Natural killer cell treated with Interleukin-12 subunit alpha and Interleukin-12 subunit beta and Interleukin-15 and Interleukin-18, amount 100 ng/mL, for 72 hours (primary cell): Measurements from ENCODE around the gene NCOR2. TPM values are rescaled to one million over a fixed set of nuclear protein-coding genes. Genes with fewer than 3 reads are reported as not detected.

Experiments used
- ATAC-seq, 2 donors: fragments of 150-1000 bp; cut with Tn5 transposase in 1 of 2; sonication (Bioruptor Pico), chemical (Tn5 transposase) in 1 of 2; 2 replicates each; pipeline ENCODE4 v1.10.0; 2021
- DNase-seq: peaks from one replicate; pipeline ENCODE4 v3.0.0; 2022; ENCODE audit warnings: low spot score
- H3K27ac Mint-ChIP-seq, 2 donors: 1 replicate in 1 of 2; 2 replicates in 1 of 2; pipeline ENCODE4 v1.8.0; 2022; ENCODE audit warnings: mixed read lengths in 2 of 2, mild to moderate bottlenecking in 1 of 2, moderate library complexity in 1 of 2
- H3K27me3 Mint-ChIP-seq, 2 donors: 1 replicate in 1 of 2; 2 replicates in 1 of 2; pipeline ENCODE4 v1.8.0; 2022; ENCODE audit warnings: mixed read lengths in 2 of 2
- H3K36me3 Mint-ChIP-seq: one replicate; pipeline ENCODE4 v1.8.0; 2022; ENCODE audit warnings: mixed read lengths
- H3K4me1 Mint-ChIP-seq, 2 donors: 1 replicate in 1 of 2; 2 replicates in 1 of 2; pipeline ENCODE4 v1.8.0; 2022; ENCODE audit warnings: low read depth in 2 of 2, mixed read lengths in 2 of 2, mild to moderate bottlenecking in 1 of 2
- H3K4me3 Mint-ChIP-seq: one replicate; pipeline ENCODE4 v1.8.0; 2022; ENCODE audit warnings: mixed read lengths
- H3K9me3 Mint-ChIP-seq: 2 replicates; pipeline ENCODE4 v1.8.0; 2022; ENCODE audit warnings: mixed read lengths
- total RNA-seq, 2 donors: library from RNA; stranded (reverse); gene quantifications; one replicate each; pipeline ENCODE4 v1.2.3, GENCODE V29; 2022

The NCOR2 gene
- total RNA-seq, 2 donors from 2014 or later, result 80.8 to 133 TPM

- H3K4me1 Mint-ChIP-seq, result no peaks in the 10 kb centered on the region
- H3K27me3 Mint-ChIP-seq, result peaks cover 0 to 15% of the 10 kb centered on the region in 2 donors
- no peak overlapping the region for H3K27ac Mint-ChIP-seq
- no peaks in the 10 kb centered on the region for H3K36me3 Mint-ChIP-seq
- ATAC-seq, result no peak
- DNase-seq, result no peak
- H3K9me3 Mint-ChIP-seq, result peaks cover 2% of the 10 kb centered on the region
- H3K4me3 Mint-ChIP-seq, result no peak overlapping the region
Observed at GRCh38 chr12:124578445-124578844, 11.0 kb upstream of the NCOR2 start.

- H3K4me1 Mint-ChIP-seq, result no peaks in the 10 kb centered on the region
Observed at GRCh38 chr12:124577986-124578385, 10.6 kb upstream of the NCOR2 start.

GRCh38 chr12:124577374-124577773, 10.0 kb upstream of the NCOR2 start:
- Mint-ChIP-seq H3K4me1 (no peaks in the 10 kb centered on the region), H3K9me3 (peaks cover 2% of the 10 kb centered on the region), H3K27me3 (peaks cover 0 to 15% of the 10 kb centered on the region in 2 donors), H3K27ac (no peak overlapping the region), H3K36me3 (no peaks in the 10 kb centered on the region), H3K4me3 (no peak overlapping the region)
- DNase-seq (no peak), ATAC-seq (no peak)

More at GRCh38 chr12:124577986-124578385, 10.6 kb upstream of the NCOR2 start:
- ATAC-seq (no peak), DNase-seq (no peak)
- Mint-ChIP-seq H3K27me3 (peaks cover 0 to 15% of the 10 kb centered on the region in 2 donors), H3K27ac (no peak overlapping the region), H3K9me3 (peaks cover 2% of the 10 kb centered on the region), H3K4me3 (no peak overlapping the region), H3K36me3 (no peaks in the 10 kb centered on the region)

GRCh38 chr12:124576061-124576650, 8.7 kb upstream of the NCOR2 start:
- Mint-ChIP-seq H3K4me3 (no peak overlapping the region), H3K9me3 (peaks cover 2% of the 10 kb centered on the region), H3K36me3 (no peaks in the 10 kb centered on the region), H3K4me1 (no peaks in the 10 kb centered on the region), H3K27me3 (peaks cover 0 to 15% of the 10 kb centered on the region in 2 donors), H3K27ac (no peak overlapping the region)
- DNase-seq (no peak), ATAC-seq (no peak)

GRCh38 chr12:124573839-124574786, 6.7 kb upstream of the NCOR2 start:
- DNase-seq (no peak), ATAC-seq (no peak)
- no peak overlapping the region for H3K4me3 Mint-ChIP-seq
- H3K9me3 Mint-ChIP-seq, result no peaks in the 10 kb centered on the region
- peaks cover 0 to 9% of the 10 kb centered on the region in 2 donors for H3K27me3 Mint-ChIP-seq
- H3K36me3 Mint-ChIP-seq, result no peaks in the 10 kb centered on the region
- H3K4me1 Mint-ChIP-seq, result no peaks in the 10 kb centered on the region
- H3K27ac Mint-ChIP-seq, result no peak overlapping the region

- no peaks in the 10 kb centered on the region for H3K36me3 Mint-ChIP-seq
- H3K9me3 Mint-ChIP-seq, result no peaks in the 10 kb centered on the region
Observed at GRCh38 chr12:124571556-124571955, 4.1 kb upstream of the NCOR2 start.

GRCh38 chr12:124570810-124571209, 3.4 kb upstream of the NCOR2 start:
- Mint-ChIP-seq H3K36me3 (no peaks in the 10 kb centered on the region), H3K9me3 (no peaks in the 10 kb centered on the region), H3K4me3 (no peak overlapping the region), H3K4me1 (peaks cover 0 to 6% of the 10 kb centered on the region in 2 donors), H3K27me3 (no peaks in the 10 kb centered on the region), H3K27ac (no peak overlapping the region)
- ATAC-seq (no peak), DNase-seq (no peak)

More at GRCh38 chr12:124571556-124571955, 4.1 kb upstream of the NCOR2 start:
- no peak overlapping the region for H3K27ac Mint-ChIP-seq
- H3K4me1 Mint-ChIP-seq, result peaks cover 0 to 3% of the 10 kb centered on the region in 2 donors
- H3K27me3 Mint-ChIP-seq, result no peaks in the 10 kb centered on the region
- H3K4me3 Mint-ChIP-seq, result no peak overlapping the region
- DNase-seq (no peak), ATAC-seq (no peak)

GRCh38 chr12:124569375-124570148, 2.1 kb upstream of the NCOR2 start:
- ATAC-seq (no peak), DNase-seq (no peak)
- no peak overlapping the region for H3K27ac Mint-ChIP-seq
- H3K4me1 Mint-ChIP-seq, result peaks cover 0 to 11% of the 10 kb centered on the region in 2 donors
- H3K36me3 Mint-ChIP-seq, result no peaks in the 10 kb centered on the region
- H3K4me3 Mint-ChIP-seq, result no peak overlapping the region
- H3K9me3 Mint-ChIP-seq, result no peaks in the 10 kb centered on the region
- H3K27me3 Mint-ChIP-seq, result no peaks in the 10 kb centered on the region

GRCh38 chr12:124568431-124569374, 1.3 kb upstream of the NCOR2 start:
- H3K36me3 Mint-ChIP-seq, result no peaks in the 10 kb centered on the region
- ATAC-seq (no peak), DNase-seq (no peak)
- no peaks in the 10 kb centered on the region for H3K27me3 Mint-ChIP-seq
- no peaks in the 10 kb centered on the region for H3K9me3 Mint-ChIP-seq
- no peak overlapping the region for H3K27ac Mint-ChIP-seq
- peak overlapping the region; percentile 80 for H3K4me3 Mint-ChIP-seq
- peaks cover 0 to 13% of the 10 kb centered on the region in 2 donors for H3K4me1 Mint-ChIP-seq

GRCh38 chr12:124567673-124568373, 411 bp upstream of the NCOR2 start:
- no peaks in the 10 kb centered on the region for H3K9me3 Mint-ChIP-seq

GRCh38 chr12:124566161-124566996, 1.0 kb downstream of the NCOR2 start:
- ATAC-seq (peak; percentile 68 to 80), DNase-seq (peak; percentile 77)
- Mint-ChIP-seq H3K4me3 (peak overlapping the region; percentile 84), H3K27me3 (no peaks in the 10 kb centered on the region), H3K27ac (no peak overlapping the region), H3K9me3 (no peaks in the 10 kb centered on the region), H3K36me3 (no peaks in the 10 kb centered on the region), H3K4me1 (peaks cover 1 to 15% of the 10 kb centered on the region in 2 donors)

More at GRCh38 chr12:124567673-124568373, 411 bp upstream of the NCOR2 start:
- Mint-ChIP-seq H3K4me1 (peaks cover 0 to 13% of the 10 kb centered on the region in 2 donors), H3K36me3 (no peaks in the 10 kb centered on the region), H3K27ac (no peak overlapping the region), H3K4me3 (peak overlapping the region; percentile 80), H3K27me3 (no peaks in the 10 kb centered on the region)
- ATAC-seq (peak; percentile 90 to 92), DNase-seq (peak; percentile 86)
